ENCODE data around the gene FKBP15. TPM values are rescaled to one million over a fixed set of nuclear protein-coding genes. Genes with fewer than 3 reads are reported as not detected.
A peak's percentile ranks its signal among the peaks of the same experiment; 100 is the strongest.

FKBP15 gene
- total and polyA plus RNA-seq, 2 of the 13 experiments (the other 11 are each of a cell fraction or from before 2014, with no cell fraction given): 12.3 to 18.6 TPM

GRCh38 chr9:113223963-113224362 lies 2.9 kb upstream of the FKBP15 start (continued):
- TF ChIP-seq HINFP (CRISPR knock-in tag; IDR thresholded peaks at IDR 0.05; ENCODE audit: low read depth): no peak

- intact Hi-C loops (cut with micrococcal nuclease; ENCODE audit: unreplicated experiment) (loop anchor here (5.0 kb wide), 3 partner anchors 40 to 85 kb away; partner anchors contain the start of gene SLC31A2), in situ Hi-C loops (cut with HindIII; ENCODE audit: extremely low pct_ligation_motif_present, low pct_unique_long_range_greater_than_20kb) (no loop called here)
- H3K4me3 ChIP-seq (replicated peaks in 1 of 3; ENCODE audit: insufficient read depth in 1 of 3, low read depth in 2 of 3, low read length in 3 of 3): peak overlapping the region; percentile 66 to 91 (median 85)
- FAIRE-seq: no peak
- POLR2A ChIA-PET: interaction anchor here (0.9 to 2.8 kb wide), 12 partner anchors 13 to 428 kb away, joined by 3 to 40 read pairs (median 4); partner anchors contain the start of genes ALAD, C9orf43, CDC26 and POLE3
- no peak overlapping the region for H2AFZ ChIP-seq (ENCODE audit: low read length)
- peaks cover 0 to 3% of the 10 kb centered on the region in 2 experiments; a peak in 1 of 5 replicates for H3K27me3 ChIP-seq (ENCODE audit: control insufficient read depth in 1 of 2, insufficient read depth in 2 of 2, low read length in 2 of 2)
- peak overlapping the region; percentile 80 for H3K4me2 ChIP-seq (ENCODE audit: low read depth, low read length)
- peak; percentile 74 for DNase-seq (ENCODE audit: low spot score)
- CTCF ChIA-PET (ENCODE audit: low intra/inter-chr PET ratio, low total read pairs): no interaction called here
- H3K36me3 ChIP-seq (replicated peaks in 1 of 2; ENCODE audit: control insufficient read depth in 1 of 2, insufficient read depth in 2 of 2, low read length in 2 of 2): no peaks in the 10 kb centered on the region; a peak in 1 of 5 replicates
- H3K9ac ChIP-seq (ENCODE audit: insufficient read depth, low read depth, low read length): peak overlapping the region; percentile 97
- H3K27ac ChIP-seq (ENCODE audit: extremely low read length, insufficient read depth, low read length): peak overlapping the region; percentile 86
- H3K4me1 ChIP-seq (ENCODE audit: insufficient read depth, low read length): peaks cover 65% of the 10 kb centered on the region
- 0% methylated on average over 5 of the region's 5 CpGs for WGBS (ENCODE audit: low lambda C conversion rate)
- BruUV-seq (replicated peaks): no TSS peak
- peaks cover 90% of the 10 kb centered on the region for H3K79me2 ChIP-seq (ENCODE audit: insufficient read depth, low read length)
- H3K9me3 ChIP-seq (ENCODE audit: low read length): no peaks in the 10 kb centered on the region
- H4K20me1 ChIP-seq (ENCODE audit: insufficient read depth, low read length): no peaks in the 10 kb centered on the region; the same call in 1 of the 2 replicates
- peak; percentile 37 for ATAC-seq
- TF ChIP-seq HMGXB3 (CRISPR knock-in tag; IDR thresholded peaks at IDR 0.05; ENCODE audit: borderline replicate concordance) (0 out of 2 replicates have a peak, but pooled peaks have one; percentile 34), SOX5 (CRISPR knock-in tag; IDR thresholded peaks at IDR 0.05; ENCODE audit: borderline replicate concordance) (peak; percentile 12; the same call in 1 of the 2 replicates), FOXA3 (CRISPR knock-in tag; IDR thresholded peaks at IDR 0.05) (peak; percentile 30; the same call in 1 of the 2 replicates), SOX6 (IDR thresholded peaks at IDR 0.05) (no peak), SOX6 (CRISPR knock-in tag; IDR thresholded peaks at IDR 0.05) (peak; percentile 53), ATF2 (CRISPR knock-in tag; IDR thresholded peaks at IDR 0.05) (peak; percentile 62; the same call in 1 of the 2 replicates), GABPA (IDR thresholded peaks at IDR 0.05; ENCODE audit: low read depth, low read length) (no peak), GABPA (CRISPR knock-in tag; IDR thresholded peaks at IDR 0.05; ENCODE audit: low read depth) (peak; percentile 68; the same call in 1 of the 2 replicates), RNF2 (conservative IDR thresholded peaks at IDR 0.05; ENCODE audit: low read depth) (no peak), PRDM15 (CRISPR knock-in tag; IDR thresholded peaks at IDR 0.05) (peak; percentile 82)
Observed at GRCh38 chr9:113222482-113222841, 1.4 kb upstream of the FKBP15 start.

Measured in HepG2 (cell line).